ENCODE data around the gene NCAPH2. TPM values are rescaled to one million over a fixed set of nuclear protein-coding genes. Genes with fewer than 3 reads are reported as not detected.

The NCAPH2 gene
- total and polyA plus RNA-seq, 9 of the 15 experiments (the other 6 are each of a cell fraction or from before 2014, with no cell fraction given) = 3.6 to 88.6 (median 32.4) TPM

- Histone ChIP-seq H3K36me3 (ENCODE audit: control insufficient read depth, insufficient read depth, low read length) (no peaks in the 10 kb centered on the region; the same call in 2 of the 3 replicates), H3K27me3 (ENCODE audit: control insufficient read depth in 2 of 2, insufficient read depth in 2 of 2, low read length in 2 of 2) (no peaks in the 10 kb centered on the region), H4K20me1 (replicated peaks; ENCODE audit: control insufficient read depth, insufficient read depth, low read length) (no peaks in the 10 kb centered on the region), H3K9me3 (replicated peaks; ENCODE audit: control insufficient read depth, insufficient read depth, low read depth, low read length) (0 out of 2 replicates have a peak, but pooled peaks cover 1% of the 10 kb centered on the region), H3K9ac (ENCODE audit: insufficient read depth in 1 of 2, low read depth in 2 of 2, low read length in 2 of 2) (no peak overlapping the region), H3K27ac (ENCODE audit: extremely low read depth, low read depth, low read length) (no peak overlapping the region), H2AFZ (ENCODE audit: low read depth, low read length) (no peak overlapping the region), H3K4me3 (no peak overlapping the region), H3K79me2 (ENCODE audit: control insufficient read depth, insufficient read depth, low read length) (no peaks in the 10 kb centered on the region), H3K4me1 (replicated peaks in 1 of 2; ENCODE audit: control insufficient read depth in 2 of 2, insufficient read depth in 2 of 2, low read length in 2 of 2) (peaks cover 3 to 16% of the 10 kb centered on the region in 2 experiments; a peak in 2 of 5 replicates), H3K9me1 (ENCODE audit: control insufficient read depth, insufficient read depth, low read length) (no peaks in the 10 kb centered on the region), H3K4me2 (ENCODE audit: insufficient read depth, low read length) (no peak overlapping the region)
- WGBS (ENCODE audit: insufficient coverage, low coverage, missing lambda C conversion rate) = 72% methylated on average over 5 of the region's 6 CpGs
- FAIRE-seq (no peak), DNase-seq (ENCODE audit: extremely low read depth in 1 of 4, low spot score in 3 of 4) (no peak), ATAC-seq (no peak)
- CTCF ChIA-PET (ENCODE audit: low intra/inter-chr PET ratio) = no interaction called here
- no peak for TF ChIP-seq RFX1 (IDR thresholded peaks at IDR 0.05)
- TF ChIP-seq MLLT1 (IDR thresholded peaks at IDR 0.05) = no peak
- no peak for TF ChIP-seq TOE1 (IDR thresholded peaks at IDR 0.05; ENCODE audit: borderline replicate concordance)
- no peak for TF ChIP-seq TOE1 (CRISPR knock-in tag; IDR thresholded peaks at IDR 0.05; ENCODE audit: borderline replicate concordance, low read depth)
- TF ChIP-seq GABPA (tag; conservative IDR thresholded peaks at IDR 0.05; ENCODE audit: low read depth) = no peak
- no peak for TF ChIP-seq PHTF2 (CRISPR knock-in tag; IDR thresholded peaks at IDR 0.05)
- no peak for TF ChIP-seq EHMT2 (IDR thresholded peaks at IDR 0.05)
- TF ChIP-seq ZNF584 (CRISPR knock-in tag; IDR thresholded peaks at IDR 0.05; ENCODE audit: low read depth) = no peak
- TF ChIP-seq HCFC1 (IDR thresholded peaks at IDR 0.05; ENCODE audit: low read depth, low read length) = no peak
- no peak for TF ChIP-seq ZNF644 (tag; IDR thresholded peaks at IDR 0.05; ENCODE audit: low read depth)
- no peak for TF ChIP-seq SFPQ (IDR thresholded peaks at IDR 0.05; ENCODE audit: low read depth, low read length)
- TF ChIP-seq, protein P1, sequence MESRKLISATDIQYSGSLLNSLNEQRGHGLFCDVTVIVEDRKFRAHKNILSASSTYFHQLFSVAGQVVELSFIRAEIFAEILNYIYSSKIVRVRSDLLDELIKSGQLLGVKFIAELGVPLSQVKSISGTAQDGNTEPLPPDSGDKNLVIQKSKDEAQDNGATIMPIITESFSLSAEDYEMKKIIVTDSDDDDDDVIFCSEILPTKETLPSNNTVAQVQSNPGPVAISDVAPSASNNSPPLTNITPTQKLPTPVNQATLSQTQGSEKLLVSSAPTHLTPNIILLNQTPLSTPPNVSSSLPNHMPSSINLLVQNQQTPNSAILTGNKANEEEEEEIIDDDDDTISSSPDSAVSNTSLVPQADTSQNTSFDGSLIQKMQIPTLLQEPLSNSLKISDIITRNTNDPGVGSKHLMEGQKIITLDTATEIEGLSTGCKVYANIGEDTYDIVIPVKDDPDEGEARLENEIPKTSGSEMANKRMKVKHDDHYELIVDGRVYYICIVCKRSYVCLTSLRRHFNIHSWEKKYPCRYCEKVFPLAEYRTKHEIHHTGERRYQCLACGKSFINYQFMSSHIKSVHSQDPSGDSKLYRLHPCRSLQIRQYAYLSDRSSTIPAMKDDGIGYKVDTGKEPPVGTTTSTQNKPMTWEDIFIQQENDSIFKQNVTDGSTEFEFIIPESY (CRISPR knock-in tag; IDR thresholded peaks at IDR 0.05) = no peak
- no peak for TF ChIP-seq GABPB1 (CRISPR knock-in tag; IDR thresholded peaks at IDR 0.05)
- TF ChIP-seq HDAC8 (tag; IDR thresholded peaks at IDR 0.05) = no peak
- POLR2A ChIA-PET = interaction anchor here (0.6 to 1.3 kb wide), 6 partner anchors 9 to 532 kb away, joined by 3 to 5 read pairs (median 3); partner anchors contain the start of genes LMF2 and NCAPH2
- intact Hi-C loops (cut with micrococcal nuclease) = loop anchor here (5.0 kb wide), 1 partner anchor 255 kb away; no protein-coding TSS in a partner anchor
- BruUV-seq (replicated peaks) = no TSS peak
- in situ Hi-C loops (cut with MboI) = no loop called here
Measured at GRCh38 chr22:50497093-50497492, 10.9 kb upstream of the NCAPH2 start.
